ENCODE results near the gene CLEC2L.

CLEC2L gene

DNA sequence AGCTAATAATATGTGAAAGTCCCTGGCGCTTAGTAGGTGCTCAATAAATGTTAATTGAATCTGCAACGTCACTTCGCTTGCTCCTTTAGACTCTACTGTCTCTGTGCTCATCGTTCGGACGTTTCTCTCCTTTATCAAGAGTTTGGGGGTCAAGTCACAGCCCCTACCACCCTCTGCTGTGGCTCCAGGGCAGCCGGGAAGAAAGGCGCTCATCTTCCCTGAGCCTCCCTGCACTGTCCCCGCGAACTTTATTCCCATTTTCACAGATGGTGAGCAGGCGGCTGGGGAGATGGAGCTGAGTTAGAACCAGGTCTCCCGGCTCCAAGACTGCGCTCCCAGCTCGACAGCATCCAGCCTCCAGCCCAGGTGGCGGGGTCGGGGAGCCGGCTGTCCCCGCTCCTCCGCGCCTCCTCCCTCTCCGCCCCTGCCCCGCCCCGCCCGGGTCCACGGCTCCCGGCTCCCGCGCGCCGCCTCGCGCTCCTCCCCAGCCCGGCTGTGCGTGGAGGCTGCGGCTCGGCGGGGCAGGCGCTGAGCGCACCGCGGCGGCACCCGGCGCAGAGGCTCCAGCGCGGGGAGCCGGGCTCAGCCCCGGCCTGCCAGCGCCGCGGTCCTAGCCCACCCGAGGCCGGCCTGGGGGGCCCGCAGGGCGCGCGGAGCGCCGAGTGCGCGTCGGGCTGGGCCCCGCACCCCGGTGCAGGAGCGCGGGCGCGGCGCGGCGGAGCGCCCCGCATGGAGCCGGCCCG lies at the start of gene CLEC2L:
Gene CLEC2L (plus strand): TSS at position 487 of the 743 bp plus-strand sequence. CDS start 243 bp downstream, at position 730.
- DNase-seq, result no peak

DNA sequence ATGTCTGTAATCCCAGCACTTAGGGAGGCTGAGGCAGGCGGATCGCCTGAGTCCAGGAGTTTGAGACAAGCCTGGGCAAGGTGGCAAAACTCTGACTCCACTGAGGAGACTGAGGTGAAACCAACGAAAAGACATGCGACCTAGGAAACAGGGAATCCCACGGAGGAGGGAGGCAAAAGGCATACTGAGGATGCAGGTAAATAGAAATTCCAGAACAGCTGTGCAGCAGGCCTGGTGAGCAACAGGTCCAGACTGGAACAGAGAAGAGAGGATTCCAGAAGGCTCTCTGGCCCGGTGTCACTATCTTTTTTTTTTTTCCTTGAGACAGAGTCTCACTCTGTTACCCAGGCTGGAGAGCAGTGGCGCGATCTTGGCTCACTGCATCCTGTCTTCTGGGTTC lies 47.3 kb upstream of the CLEC2L start:
- DNase-seq, result no peak

DNA sequence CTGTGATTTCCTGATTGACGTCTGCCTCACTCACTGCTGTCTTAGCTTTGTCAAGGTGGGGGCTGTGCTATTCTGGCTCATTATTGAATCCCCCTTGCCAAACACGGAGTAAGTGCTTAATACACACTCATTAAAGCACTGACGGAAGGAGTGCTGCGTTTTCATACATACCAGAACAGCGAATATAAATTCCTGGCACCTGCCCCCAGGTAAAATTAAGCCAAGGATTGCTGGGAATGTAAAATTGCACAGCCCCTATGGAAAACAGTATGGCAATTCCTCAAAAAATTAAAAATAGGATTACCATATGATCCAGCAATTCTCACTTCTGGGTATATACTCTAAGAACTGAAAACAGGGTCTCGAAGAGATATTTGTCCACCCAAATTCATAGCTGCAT lies 46.6 kb upstream of the CLEC2L start:
- no peak for DNase-seq

DNA sequence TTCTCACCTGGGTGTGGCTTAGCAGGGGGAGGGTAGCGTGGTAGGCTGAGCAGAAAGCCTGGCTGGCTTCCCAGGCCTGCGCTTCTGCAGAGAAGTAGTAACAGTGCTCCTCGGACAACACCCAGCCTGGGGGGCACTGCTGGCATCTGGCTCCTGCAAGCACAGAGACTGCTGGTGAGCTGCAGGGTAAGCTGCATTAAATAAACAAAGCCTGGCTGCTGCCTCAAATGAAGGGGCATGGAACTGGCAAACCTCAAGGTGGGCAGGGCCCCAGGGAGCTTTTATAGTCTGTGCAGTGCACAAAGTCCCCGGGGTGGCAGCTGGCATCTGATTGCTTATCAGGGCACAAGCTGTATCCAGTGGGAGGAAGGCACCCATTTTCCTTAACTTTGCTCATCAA lies 43.9 kb upstream of the CLEC2L start:
- peak; percentile 67 for DNase-seq

DNA sequence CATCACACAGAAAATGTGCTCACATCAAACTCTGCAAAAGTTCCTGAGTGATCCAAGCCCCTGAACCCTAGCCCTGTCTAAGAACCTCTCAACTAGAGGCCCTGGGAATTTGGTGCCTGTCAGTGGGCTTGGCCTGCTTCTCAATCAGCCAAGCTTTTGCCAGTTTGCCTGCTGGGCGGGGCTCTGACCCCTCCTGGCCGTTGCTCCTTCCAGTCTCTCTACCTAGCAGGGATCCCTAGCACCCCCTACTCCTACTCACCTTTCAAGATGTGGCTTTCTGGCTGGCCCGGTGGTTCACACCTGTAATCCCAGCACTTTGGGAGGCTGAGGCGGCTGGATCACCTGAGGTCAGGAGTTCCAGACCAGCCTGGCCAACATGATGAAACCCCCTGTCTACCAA lies 42.1 kb upstream of the CLEC2L start:
- no peak for DNase-seq

DNA sequence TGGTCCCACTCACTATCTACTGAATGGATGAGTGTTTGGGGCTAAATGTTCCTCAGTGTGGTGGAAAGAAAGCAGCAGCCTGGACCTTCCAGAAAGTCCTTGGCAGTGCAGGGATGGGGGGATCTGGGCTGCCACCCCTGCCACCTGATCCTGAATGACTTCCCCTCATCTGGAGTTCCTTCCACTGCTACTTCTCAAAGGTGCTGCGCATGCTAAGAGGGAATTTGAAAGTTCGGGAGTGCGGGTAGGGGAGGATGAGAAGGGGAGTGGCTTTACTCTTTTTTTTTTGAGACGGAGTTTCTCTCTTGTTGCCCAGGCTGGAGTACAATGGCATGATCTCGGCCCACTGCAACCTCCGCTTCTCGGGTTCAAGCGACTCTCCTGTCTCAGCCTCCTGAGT lies 41.4 kb upstream of the CLEC2L start:
- DNase-seq, result no peak

DNA sequence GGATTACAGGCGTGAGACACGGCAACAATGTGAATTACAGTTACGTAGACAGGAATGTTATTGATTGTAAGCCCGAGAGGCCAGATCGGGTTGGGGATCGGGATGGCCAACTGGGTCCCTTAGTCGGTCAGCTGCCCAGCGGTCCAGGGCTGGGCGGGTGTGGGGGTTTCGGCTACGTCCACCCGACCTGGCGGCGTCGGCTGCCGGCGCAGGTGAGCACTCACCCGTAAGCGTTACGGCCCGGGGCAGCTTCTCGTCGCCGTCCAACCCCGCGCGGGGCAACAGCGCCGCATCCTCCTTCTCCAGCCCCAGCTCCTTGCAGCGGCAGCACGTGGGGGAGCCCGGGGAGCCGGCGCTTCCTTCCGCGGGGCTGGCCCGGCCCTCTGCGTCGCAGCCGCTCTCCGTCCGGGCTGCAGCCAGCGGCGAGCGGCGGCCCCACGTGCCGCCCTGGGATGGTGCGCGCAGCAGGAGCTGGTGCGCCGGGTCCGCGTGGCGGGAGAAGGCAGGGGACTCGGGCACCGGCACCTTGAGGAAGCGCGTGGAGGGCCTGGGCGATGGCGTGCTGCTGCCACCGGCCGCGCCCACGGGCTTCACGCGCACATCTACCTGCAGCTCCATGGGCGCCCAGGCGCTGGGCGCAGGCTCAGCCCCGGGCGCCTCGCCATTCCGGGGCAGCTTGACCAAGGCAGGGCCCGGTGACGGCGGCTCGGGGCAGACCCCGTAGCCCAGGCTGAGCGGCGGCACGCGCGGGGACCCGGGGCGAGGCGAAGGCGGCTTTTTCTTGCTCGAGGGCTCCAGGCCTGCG lies 40.6 kb upstream of the CLEC2L start:
- DNase-seq, result no peak

DNA sequence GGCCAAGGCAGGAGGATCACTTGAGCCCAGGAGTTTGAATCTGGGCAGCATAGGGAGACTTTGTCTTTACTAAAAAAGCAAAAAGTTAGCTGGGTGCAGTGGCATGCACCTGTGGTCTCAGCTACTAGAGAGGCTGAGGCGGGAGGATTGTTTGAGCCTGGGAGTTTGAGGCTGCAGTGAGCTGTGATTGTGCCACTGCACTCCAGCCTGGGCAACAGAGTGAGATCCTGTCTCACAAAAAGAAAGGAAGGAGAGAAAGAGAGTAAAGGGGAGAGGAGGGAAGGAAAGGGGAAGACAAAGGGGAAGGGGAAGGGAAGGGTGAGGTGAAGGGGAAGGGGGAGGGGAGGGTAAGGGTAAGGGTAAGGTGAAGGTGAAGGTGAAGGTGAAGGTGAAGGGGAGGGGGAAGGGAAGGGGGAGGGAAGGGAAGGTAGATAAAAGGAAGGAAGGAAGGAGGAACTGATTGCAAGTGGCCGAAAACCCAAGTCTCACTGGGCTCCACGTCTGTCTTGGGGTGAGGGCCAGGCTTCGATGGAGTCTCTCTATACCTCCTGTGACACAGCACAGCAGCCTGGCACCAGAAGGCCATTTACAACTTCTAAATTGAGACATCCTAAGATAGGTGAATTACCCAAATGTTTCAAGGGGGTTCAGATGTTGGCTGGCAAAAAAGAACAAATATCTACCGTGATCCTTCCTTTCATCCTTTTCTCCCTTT lies 36.0 kb upstream of the CLEC2L start:
- DNase-seq, result no peak

DNA sequence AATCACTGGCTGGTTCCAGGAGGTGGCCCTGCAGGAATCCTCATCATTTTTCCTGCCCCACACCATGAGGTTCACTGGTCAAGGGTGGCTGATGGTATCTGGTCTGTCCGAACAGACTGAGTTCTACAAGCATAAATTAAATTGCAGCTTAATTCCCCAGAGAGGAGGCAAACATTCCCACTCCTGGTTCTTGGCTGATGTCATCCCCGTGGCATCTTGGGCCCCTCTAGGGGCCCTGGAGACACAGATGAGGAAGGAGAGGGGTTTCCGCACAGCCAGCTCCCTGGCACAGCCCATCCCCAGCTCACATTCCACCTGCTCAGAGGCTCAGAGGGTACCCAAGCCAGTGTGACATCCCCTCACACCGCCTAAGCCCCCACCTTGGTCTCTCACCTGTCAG lies 34.7 kb upstream of the CLEC2L start:
- no peak for DNase-seq

DNA sequence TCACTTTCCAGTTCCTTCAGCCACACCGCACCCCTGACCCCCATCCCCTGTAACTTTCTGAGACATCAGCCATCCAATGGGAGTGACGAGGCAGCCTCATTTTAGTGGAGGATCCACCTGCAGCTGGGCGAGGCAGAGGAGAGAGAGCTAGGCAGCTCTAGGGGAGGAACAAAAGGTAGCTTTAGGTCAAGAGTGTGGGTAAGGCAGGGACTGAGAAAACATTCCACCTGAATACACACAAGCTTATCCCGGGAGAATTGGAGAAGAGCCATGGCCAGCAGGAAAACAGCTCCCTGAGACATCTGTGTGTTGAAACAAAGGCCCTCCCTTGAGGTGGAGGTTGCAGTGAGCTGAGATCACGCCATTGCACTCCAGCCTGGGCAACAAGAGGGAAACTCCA lies 33.4 kb upstream of the CLEC2L start:
- DNase-seq, result no peak

DNA sequence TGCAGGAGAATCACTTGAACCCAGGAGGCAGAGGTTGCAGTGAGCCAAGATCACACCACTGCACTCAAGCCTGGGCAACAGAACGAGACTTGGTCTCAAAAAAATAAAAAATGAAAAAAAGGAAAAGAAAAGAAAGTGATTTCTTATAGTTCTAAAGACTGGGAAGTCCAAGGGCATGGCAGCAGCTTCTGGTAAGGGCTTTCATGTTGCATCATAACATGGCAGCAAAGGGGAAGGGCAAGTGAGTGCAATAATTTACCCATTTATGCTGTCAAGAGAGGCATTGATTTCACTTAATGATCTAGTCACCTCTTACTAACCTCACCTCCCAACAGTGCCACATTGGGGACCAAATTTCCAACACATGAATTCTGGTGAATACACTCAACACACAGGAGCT lies 31.2 kb upstream of the CLEC2L start:
- no peak for DNase-seq

DNA sequence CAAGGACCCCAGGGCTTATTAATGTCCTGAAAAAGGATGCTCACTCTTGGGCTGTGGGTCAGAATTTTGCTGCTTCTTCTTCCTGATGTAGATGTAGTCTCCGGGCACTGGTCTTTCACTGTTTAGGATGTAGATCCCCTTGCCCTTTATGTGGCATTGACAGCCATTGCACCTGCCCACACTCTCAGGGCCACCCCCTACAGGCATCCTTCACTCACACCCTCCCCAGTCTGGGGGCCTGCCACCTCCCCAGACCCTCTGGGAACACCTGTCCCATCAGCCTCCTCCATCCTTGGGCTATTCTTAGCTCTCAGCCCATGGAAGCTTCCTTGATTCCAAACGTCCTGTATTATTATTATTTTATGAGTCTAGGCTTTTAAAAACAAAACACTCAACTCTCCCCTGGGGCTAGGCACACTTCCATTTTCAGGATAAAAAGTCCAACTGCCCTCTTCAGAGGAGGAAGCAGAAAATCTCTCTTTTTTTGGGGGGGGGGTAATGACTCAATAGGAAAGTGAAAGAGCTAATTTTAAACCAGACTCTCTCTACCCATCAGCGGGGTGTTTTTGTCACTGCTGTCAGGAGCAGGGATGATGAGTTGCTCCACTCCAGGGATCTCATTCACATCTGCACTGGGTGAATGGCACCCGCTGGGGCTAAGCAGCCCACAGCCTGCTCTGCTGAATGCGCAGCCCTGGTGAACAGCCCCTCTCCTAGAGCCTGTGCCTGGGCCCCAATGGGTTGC lies 28.5 kb upstream of the CLEC2L start:
- DNase-seq, result no peak

DNA sequence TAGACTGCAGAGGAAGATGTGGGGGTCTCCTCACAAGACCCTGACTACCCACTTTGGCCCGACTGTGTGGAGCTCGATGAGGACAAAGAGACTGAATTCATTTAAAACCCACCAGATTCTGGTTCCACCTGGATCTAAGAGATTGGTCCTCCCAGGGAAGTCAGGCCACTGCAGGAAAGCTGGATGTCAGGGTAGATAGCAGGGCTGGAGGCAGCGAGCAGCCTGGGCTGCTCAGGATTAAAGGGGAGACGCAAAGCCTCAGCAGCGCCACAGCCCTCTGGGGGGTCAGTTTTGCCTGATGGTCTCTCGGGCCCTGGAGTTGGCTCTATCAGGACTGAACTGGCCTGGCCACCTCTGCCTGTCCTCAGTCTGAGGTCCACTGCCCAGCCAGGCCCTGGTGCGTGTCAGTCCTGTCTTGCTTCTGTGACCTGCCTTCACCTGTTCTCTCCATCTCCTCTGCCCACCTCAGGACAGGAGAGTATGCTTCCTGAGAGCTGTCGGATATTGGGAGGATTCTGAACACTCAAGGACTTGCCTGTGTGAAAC lies 27.8 kb upstream of the CLEC2L start:
- no peak for DNase-seq

DNA sequence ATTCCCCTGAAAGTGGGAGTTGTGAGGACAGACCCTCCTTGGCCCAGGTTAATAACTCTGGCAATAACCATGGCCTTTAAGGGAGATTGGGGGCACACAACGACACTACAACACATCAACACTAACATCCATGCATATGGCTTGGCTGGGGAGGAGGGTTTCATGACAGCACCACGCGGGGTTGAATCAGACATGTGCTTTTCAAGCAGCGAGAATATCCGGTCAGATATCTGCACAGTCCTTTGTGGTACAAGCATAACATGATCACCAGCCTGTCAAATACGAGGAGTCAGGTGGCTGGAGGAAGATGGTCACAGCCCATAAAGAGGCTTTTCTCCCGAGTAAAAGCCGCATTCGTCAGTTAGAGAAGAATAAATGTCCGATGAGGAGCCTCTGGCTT lies 27.0 kb upstream of the CLEC2L start:
- no peak for DNase-seq

DNA sequence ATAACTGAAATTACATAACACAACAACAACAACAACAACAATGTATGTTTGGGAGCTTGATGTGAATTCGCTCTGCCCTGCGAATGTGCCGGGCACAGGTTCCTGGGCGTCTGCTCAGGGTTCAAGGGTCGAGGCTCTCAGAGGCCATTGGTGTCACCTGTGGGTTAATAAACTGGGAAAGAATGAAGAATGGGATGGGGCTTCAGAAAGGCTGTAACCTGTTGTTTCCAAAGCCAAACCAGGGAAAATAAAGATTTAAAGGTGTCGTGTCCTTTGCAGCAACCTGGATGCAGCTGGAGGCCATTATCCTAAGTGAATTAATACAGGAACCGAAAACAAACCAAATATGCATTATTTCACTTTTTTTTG lies 22.7 kb upstream of the CLEC2L start:
- DNase-seq, result no peak

DNA sequence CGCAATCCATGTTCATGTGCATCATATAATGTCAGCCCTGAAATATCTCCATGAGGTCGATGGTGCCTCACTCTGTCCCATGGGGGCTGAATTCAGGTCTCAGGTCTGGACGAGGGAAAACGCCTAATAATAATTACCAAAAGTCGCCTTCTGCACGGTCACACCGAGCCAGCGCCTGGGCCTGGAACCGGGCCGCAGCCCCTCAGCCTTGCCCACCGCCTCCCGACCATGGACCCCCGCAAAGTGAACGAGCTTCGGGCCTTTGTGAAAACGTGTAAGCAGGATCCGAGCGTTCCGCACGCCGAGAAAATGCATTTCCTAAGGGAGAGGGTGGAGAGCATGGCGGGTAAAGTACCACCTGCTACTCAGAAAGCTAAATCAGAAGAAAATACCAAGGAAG lies 21.3 kb upstream of the CLEC2L start:
- DNase-seq, result no peak

DNA sequence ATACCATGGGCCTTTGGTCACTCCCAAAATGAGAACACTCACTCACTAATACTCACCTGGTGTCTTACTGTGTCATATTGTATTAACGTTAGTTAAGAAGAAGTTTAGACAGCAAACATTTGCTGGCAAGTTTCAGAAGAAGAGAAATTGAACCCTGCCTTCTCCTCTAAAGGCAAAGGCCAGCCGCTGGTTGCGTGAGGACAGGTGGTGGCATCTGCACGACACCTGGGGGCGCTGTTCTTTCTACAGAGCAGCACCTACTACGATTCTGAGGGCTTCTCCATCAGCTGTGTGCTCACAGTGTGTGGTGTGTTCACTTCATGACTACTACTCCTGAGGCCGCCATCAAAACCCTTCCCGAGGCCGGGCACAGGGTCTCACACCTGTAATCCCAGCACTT lies 17.9 kb upstream of the CLEC2L start:
- no peak for DNase-seq

DNA sequence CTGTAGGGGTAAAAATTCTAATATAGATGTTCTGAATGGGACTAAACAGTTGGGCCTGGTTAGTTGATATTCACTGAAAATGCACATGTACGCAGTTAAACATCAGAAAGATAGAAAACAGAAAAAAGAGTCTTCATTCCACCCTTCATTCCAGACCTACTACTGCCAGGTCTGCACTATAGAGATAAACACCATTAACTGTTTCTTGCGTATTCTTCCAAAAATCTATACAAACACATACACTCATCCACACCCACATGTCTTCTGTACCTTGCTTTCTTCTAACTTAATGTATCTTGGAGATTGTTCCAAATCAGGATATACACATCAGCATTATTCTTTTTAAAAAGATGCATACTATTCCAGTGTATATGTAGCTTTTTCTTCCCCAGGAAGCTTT lies 13.9 kb upstream of the CLEC2L start:
- no peak for DNase-seq

DNA sequence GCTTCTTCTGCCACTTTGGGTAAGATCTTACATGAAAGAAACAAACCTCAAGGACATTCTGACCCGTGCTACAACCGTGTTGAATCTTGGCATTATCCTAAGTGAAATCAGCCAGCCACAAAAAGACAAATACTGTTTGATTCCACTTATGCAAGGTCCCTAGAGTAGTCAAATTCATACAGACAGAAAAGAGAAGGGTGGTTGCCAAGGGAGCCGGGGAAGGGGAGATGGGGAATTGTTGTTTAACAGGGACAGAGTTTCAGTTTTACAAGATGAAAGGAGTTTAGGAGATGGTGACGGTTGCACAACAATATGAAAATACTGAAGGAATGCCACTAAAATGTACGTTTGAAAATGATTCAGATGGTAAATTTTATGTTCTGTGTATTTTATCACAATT lies 12.2 kb upstream of the CLEC2L start:
- DNase-seq, result no peak

DNA sequence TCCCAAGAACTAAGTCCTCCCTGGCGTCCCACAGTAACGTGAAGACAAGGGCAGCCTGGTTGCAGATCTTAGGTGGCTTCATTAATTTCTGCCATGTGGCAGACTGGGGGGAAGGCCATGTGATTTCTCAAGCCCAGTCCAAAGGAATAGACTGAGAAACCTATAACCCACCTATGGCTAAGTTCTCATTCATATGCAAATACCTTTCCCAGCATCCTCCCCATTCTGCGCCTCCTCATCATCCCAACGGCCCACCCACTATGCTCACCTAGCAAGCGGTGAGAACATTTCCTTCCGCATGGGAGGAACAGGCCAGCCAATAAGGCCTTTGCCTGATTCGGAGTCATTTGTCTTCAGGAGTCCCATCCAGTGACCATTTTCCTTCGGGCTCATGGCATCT lies 8.2 kb upstream of the CLEC2L start:
- DNase-seq, result no peak

DNA sequence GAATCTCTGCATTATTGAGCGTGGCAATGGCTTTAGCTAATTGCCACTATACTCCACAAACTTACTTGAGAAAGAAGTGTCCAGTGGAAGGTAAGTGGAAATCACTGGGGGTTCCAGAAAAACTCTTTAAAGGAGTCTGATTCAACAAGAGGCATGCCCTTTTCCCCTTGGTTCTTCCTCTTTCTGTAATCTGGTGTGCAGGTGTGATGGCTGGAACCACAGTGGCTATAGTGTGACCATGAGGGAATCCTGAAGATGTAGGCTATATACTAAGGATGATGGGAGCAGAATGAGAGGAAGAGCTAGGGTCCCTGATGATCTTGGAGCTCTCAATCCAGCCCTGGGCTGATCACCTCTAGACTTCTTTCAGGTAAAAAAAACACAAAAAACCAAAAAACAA lies 2.0 kb upstream of the CLEC2L start:
- DNase-seq, result no peak

DNA sequence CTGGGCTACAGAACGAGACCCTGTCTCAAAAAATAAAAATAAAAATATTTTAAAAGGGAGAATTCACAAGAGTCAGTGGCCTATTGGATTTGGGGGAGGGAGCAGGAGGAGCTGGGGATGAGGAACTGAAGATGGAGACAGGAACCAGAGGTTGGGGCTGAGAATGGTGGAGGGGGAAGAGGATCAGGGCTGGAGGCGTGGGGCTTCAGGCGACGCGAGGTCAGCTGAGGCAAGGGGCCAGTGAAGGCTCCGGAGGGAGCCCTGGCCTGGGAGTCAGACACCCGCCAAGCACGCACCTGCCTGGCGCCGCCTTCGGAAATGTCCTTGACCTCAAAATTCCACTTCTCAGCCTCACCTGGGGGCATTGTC lies 671 bp upstream of the CLEC2L start:
- DNase-seq, result no peak

Measured in NCI-H1694 (cell line).